Thoracic aorta (tissue), 2 donors: ENCODE data around the gene FGFR3. TPM values are rescaled to one million over a fixed set of nuclear protein-coding genes. Genes with fewer than 3 reads are reported as not detected.

Source experiments
- ATAC-seq: fragments of 150-250 bp; one replicate; pipeline ENCODE4 v1.8.0; 2017; ENCODE audit warnings: low read depth; ENCODE audit not compliant: insufficient number of reproducible peaks, low FRiP score
- DNase-seq: peaks from one replicate; pipeline ENCODE4 v3.0.0-alpha.2; 2020; ENCODE audit warnings: low spot score
- H3K27ac ChIP-seq, 2 donors: fragments of 200-600 bp; sonication (generic); 1 replicate in 1 of 2; 2 replicates in 1 of 2; pipeline ENCODE4 v1.5.1; 2016; ENCODE audit warnings: mild to moderate bottlenecking in 2 of 2, moderate library complexity in 2 of 2
- H3K27me3 ChIP-seq: fragments of 200-600 bp; sonication (generic); replicated peaks from 2 replicates; pipeline ENCODE4 v1.6.0; 2016; ENCODE audit warnings: mild to moderate bottlenecking; ENCODE audit not compliant: insufficient read depth
- H3K36me3 ChIP-seq: fragments of 200-600 bp; sonication (generic); one replicate; pipeline ENCODE4 v1.5.1; 2016
- H3K4me1 ChIP-seq, 2 donors: fragments of 200-600 bp; sonication (generic); 1 replicate in 1 of 2; 2 replicates in 1 of 2; pipeline versions ENCODE4 v1.5.1 to v1.6.0; 2016; ENCODE audit warnings: low read depth in 2 of 2, mild to moderate bottlenecking in 1 of 2; ENCODE audit not compliant: control insufficient read depth in 1 of 2
- H3K4me3 ChIP-seq: fragments of 200-600 bp; sonication (generic); 2 replicates; pipeline ENCODE4 v1.5.1; 2016; ENCODE audit warnings: mild to moderate bottlenecking
- H3K9me3 ChIP-seq: fragments of 200-600 bp; sonication (generic); 2 replicates; pipeline ENCODE4 v1.5.1; 2016
- CTCF ChIP-seq: fragments of 200-600 bp; sonication (generic); IDR thresholded peaks from one replicate; pipeline ENCODE4 v1.5.1; 2019; ENCODE audit warnings: antibody characterized with exemption
- total RNA-seq, 2 donors: library from RNA; depleted of rRNA; stranded (reverse); fragments of >200 nt; gene quantifications; one replicate each; pipeline versions ENCODE4 v1.1.0 to v1.2.3, GENCODE V29; 2016

Gene FGFR3
- total RNA-seq, 2 donors from 2014 or later, result 0.68 to 1.4 TPM

- Histone ChIP-seq H3K36me3 (no peaks in the 10 kb centered on the region), H3K4me3 (no peak overlapping the region), H3K27ac (no peak overlapping the region), H3K27me3 (no peaks in the 10 kb centered on the region), H3K9me3 (no peaks in the 10 kb centered on the region), H3K4me1 (no peaks in the 10 kb centered on the region)
- ATAC-seq, result no peak
- DNase-seq, result no peak
- TF ChIP-seq CTCF, result no peak
These were observed 9.1 kb downstream of the FGFR3 start for GRCh38 chr4:1802151-1802715.

GRCh38 chr4:1802720-1803522 is 9.8 kb downstream of the FGFR3 start:
- DNase-seq (no peak), ATAC-seq (no peak)
- no peak for TF ChIP-seq CTCF
- H3K9me3 ChIP-seq, result no peaks in the 10 kb centered on the region
- no peak overlapping the region for H3K4me3 ChIP-seq
- no peaks in the 10 kb centered on the region for H3K27me3 ChIP-seq
- no peak overlapping the region for H3K27ac ChIP-seq
- H3K36me3 ChIP-seq, result no peaks in the 10 kb centered on the region
- no peaks in the 10 kb centered on the region for H3K4me1 ChIP-seq

- Histone ChIP-seq H3K36me3 (no peaks in the 10 kb centered on the region), H3K27ac (no peak overlapping the region), H3K27me3 (no peaks in the 10 kb centered on the region), H3K9me3 (no peaks in the 10 kb centered on the region), H3K4me3 (no peak overlapping the region), H3K4me1 (no peaks in the 10 kb centered on the region)
- no peak for DNase-seq
- no peak for ATAC-seq
- no peak for TF ChIP-seq CTCF
These were observed 10.7 kb downstream of the FGFR3 start for GRCh38 chr4:1803523-1804423.

- H3K9me3 ChIP-seq, result no peaks in the 10 kb centered on the region
- ATAC-seq (no peak), DNase-seq (no peak)
- H3K27ac ChIP-seq, result no peak overlapping the region
- no peaks in the 10 kb centered on the region for H3K27me3 ChIP-seq
- no peak overlapping the region for H3K4me3 ChIP-seq
- no peaks in the 10 kb centered on the region for H3K36me3 ChIP-seq
- no peak for TF ChIP-seq CTCF
- H3K4me1 ChIP-seq, result no peaks in the 10 kb centered on the region
These were observed 11.8 kb downstream of the FGFR3 start for GRCh38 chr4:1804638-1805492.
